Loucy (cell line): ENCODE measurements around the gene ZGRF1.

Experiments
- CTCF ChIP-seq: fragments of 200-600 bp; sonication (generic); conservative IDR thresholded peaks from 2 replicates; pipeline ENCODE4 v1.5.1; 2014; ENCODE audit warnings: mild to moderate bottlenecking, antibody characterized with exemption, low read length
- EZH2phosphoT487 ChIP-seq: fragments of 200-600 bp; IDR thresholded peaks from 2 replicates; pipeline ENCODE4 v1.6.1; 2018; ENCODE audit warnings: antibody characterized with exemption, mild to moderate bottlenecking, moderate library complexity, borderline replicate concordance

- TF ChIP-seq CTCF (no peak), EZH2phosphoT487 (no peak)
Measured at GRCh38 chr4:112645541-112646329, 9.0 kb upstream of the ZGRF1 start.
